Neuron (in vitro differentiated cells): ENCODE results near the gene FBXL14.
"Not testable (repeated sequence)": the region's sequence is repeated elsewhere in the genome, so short reads cannot be mapped to it uniquely, and the experiment has no call there.

ENCODE experiments used
- H2AFZ ChIP-seq: one replicate; pipeline ENCODE4 v1.6.1; 2013; ENCODE audit warnings: low read depth, mild to moderate bottlenecking, inconsistent platforms, low read length, moderate library complexity
- H3K27me3 ChIP-seq: one replicate; pipeline ENCODE4 v1.6.1; 2013; ENCODE audit warnings: low read length; ENCODE audit not compliant: insufficient read depth
- H3K36me3 ChIP-seq: one replicate; pipeline ENCODE4 v1.6.1; 2013; ENCODE audit warnings: low read length; ENCODE audit not compliant: insufficient read depth
- H3K4me1 ChIP-seq: one replicate; pipeline ENCODE4 v1.6.1; 2013; ENCODE audit warnings: low read length; ENCODE audit not compliant: insufficient read depth
- H3K4me3 ChIP-seq: 2 replicates; pipeline ENCODE4 v1.5.1; 2013; ENCODE audit warnings: mild to moderate bottlenecking, low read length, moderate library complexity
- H3K9me3 ChIP-seq: one replicate; pipeline ENCODE4 v1.6.1; 2013; ENCODE audit warnings: low read length

Gene FBXL14

GRCh38 chr12:1613860-1614259, 19.5 kb upstream of the FBXL14 start:
- peaks cover 2% of the 10 kb centered on the region for H3K27me3 ChIP-seq
- H3K36me3 ChIP-seq = no peaks in the 10 kb centered on the region
- H3K4me1 ChIP-seq = peaks cover 19% of the 10 kb centered on the region
- H2AFZ ChIP-seq = no peak overlapping the region
- no peaks in the 10 kb centered on the region for H3K9me3 ChIP-seq
- H3K4me3 ChIP-seq = no peak overlapping the region

- peaks cover 19% of the 10 kb centered on the region for H3K4me1 ChIP-seq
- H3K9me3 ChIP-seq = no peaks in the 10 kb centered on the region
- H3K27me3 ChIP-seq = peaks cover 2% of the 10 kb centered on the region
- H3K36me3 ChIP-seq = no peaks in the 10 kb centered on the region
- H2AFZ ChIP-seq = peak overlapping the region; percentile 27
- peak overlapping the region; percentile 4 for H3K4me3 ChIP-seq
These were observed 17.6 kb upstream of the FBXL14 start for GRCh38 chr12:1611803-1612572.

DNA sequence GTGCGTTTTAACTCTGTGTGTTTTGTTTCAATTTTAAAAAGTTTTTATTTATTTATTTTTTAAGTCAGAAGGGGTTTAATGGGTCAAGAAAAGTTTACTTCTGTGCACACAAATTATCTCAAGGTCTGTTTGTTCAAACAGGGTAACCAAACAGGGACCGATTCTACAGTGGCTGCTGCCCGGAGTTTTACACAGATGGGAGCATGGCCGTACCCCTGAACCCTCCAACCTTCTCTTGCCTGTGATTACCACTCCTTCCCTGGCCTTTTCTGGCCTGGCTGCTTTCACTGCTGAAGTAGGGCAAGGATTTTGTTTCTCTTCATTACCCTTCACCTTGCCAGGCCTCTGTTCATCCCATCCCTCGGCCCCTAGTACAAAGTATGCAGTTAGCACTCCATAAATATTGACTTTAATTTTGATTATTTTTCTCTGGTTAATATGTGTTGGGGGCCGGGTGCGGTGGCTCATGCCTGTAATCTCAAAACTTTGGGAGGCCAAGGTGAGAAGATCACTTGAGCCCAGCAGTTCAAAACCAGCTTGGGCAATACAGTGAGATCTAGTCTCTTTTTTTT, 15.8 kb upstream of the FBXL14 start:
- Histone ChIP-seq H3K9me3 (no peaks in the 10 kb centered on the region), H3K27me3 (peaks cover 2% of the 10 kb centered on the region), H3K4me1 (peaks cover 31% of the 10 kb centered on the region), H2AFZ (no peak overlapping the region), H3K4me3 (no peak overlapping the region), H3K36me3 (no peaks in the 10 kb centered on the region)

- H3K4me1 ChIP-seq = peaks cover 34% of the 10 kb centered on the region
- no peak overlapping the region for H3K4me3 ChIP-seq
- H3K27me3 ChIP-seq = peaks cover 3% of the 10 kb centered on the region
- no peaks in the 10 kb centered on the region for H3K36me3 ChIP-seq
- no peaks in the 10 kb centered on the region for H3K9me3 ChIP-seq
- no peak overlapping the region for H2AFZ ChIP-seq
These were observed 14.3 kb upstream of the FBXL14 start for GRCh38 chr12:1608713-1609119.

GRCh38 chr12:1607940-1608712, 13.7 kb upstream of the FBXL14 start:
- Histone ChIP-seq H3K4me3 (no peak overlapping the region), H3K36me3 (no peaks in the 10 kb centered on the region), H3K9me3 (no peaks in the 10 kb centered on the region), H3K4me1 (peaks cover 34% of the 10 kb centered on the region), H3K27me3 (peaks cover 8% of the 10 kb centered on the region), H2AFZ (no peak overlapping the region)

DNA sequence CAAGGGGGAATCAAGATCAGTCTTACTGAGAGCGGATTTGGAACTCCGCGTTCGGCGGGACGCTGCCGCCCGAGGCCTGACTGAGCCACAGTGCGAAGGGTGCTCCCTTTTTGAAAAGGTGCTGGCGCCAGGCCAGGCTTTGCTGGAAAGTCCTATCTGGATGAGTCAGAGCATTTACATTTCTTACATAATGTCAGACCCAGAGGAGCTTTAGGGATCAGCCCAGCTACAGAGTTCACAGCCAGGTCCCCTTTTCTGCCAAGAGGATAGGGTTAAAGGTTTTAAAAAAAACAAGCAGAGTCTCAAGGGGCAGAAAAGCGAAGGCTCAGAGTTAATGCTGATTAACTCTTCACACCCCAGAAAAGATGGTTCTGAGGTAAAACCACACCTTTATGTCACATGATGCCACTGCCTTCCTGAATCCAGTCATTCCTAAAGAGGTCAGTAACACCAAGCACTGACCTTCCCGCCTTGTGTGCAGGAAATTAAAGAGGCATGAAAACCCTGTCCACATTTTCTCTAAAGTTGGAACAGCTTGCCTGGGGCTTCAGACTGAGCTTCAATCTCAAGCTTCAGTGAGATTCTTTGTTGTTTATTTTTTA, 11.7 kb upstream of the FBXL14 start:
- H3K4me1 ChIP-seq = peaks cover 16% of the 10 kb centered on the region
- H3K27me3 ChIP-seq = peaks cover 8% of the 10 kb centered on the region
- no peaks in the 10 kb centered on the region for H3K9me3 ChIP-seq
- H3K4me3 ChIP-seq = peak overlapping the region; percentile 34
- H3K36me3 ChIP-seq = no peaks in the 10 kb centered on the region
- peak overlapping the region; percentile 21 for H2AFZ ChIP-seq

- Histone ChIP-seq H3K4me1 (peaks cover 15% of the 10 kb centered on the region), H3K36me3 (no peaks in the 10 kb centered on the region), H3K9me3 (no peaks in the 10 kb centered on the region), H2AFZ (peak overlapping the region; percentile 21), H3K27me3 (peaks cover 8% of the 10 kb centered on the region), H3K4me3 (peak overlapping the region; percentile 34)
These were observed 11.0 kb upstream of the FBXL14 start for GRCh38 chr12:1605129-1606020.

GRCh38 chr12:1604464-1604863, 10.1 kb upstream of the FBXL14 start:
- Histone ChIP-seq H2AFZ (no peak overlapping the region), H3K4me1 (peaks cover 15% of the 10 kb centered on the region), H3K36me3 (no peaks in the 10 kb centered on the region), H3K27me3 (peaks cover 8% of the 10 kb centered on the region), H3K9me3 (no peaks in the 10 kb centered on the region), H3K4me3 (no peak overlapping the region)

DNA sequence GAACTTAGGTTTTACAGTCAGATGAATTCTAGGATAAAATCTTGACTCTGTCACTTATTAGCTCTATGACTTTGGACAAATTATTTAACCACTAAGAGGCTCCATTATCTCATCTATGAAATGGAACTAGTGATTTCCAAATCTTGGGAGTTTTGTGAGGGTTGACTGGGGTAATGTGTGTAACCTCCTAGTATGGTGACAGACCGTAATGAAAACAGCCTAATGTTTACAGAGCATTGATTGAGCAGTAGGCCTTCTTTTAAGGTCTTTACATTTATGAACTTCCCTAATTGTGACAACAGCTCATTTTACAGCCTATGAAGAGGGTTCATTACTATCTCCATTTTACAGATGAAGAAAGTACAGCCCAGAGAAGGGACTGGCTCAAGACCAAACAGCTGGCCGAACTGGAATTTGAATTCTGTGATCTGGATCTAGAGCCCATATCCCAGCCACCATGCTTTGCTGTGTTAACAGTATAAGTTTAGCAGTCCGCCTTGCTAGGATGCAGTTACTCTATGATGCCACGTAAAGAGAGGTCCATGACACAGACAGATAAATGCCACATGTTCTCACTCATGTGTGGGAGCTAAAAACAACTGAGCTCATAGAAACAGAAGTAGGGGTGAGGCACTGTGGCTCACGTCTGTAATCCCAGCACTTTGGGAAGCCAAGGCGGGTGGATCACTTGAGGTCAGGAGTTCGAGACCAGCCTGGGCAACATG, 9.1 kb upstream of the FBXL14 start:
- Histone ChIP-seq H3K36me3 (no peaks in the 10 kb centered on the region), H3K27me3 (peaks cover 8% of the 10 kb centered on the region), H3K9me3 (no peaks in the 10 kb centered on the region), H3K4me3 (no peak overlapping the region), H2AFZ (no peak overlapping the region), H3K4me1 (peaks cover 15% of the 10 kb centered on the region)

DNA sequence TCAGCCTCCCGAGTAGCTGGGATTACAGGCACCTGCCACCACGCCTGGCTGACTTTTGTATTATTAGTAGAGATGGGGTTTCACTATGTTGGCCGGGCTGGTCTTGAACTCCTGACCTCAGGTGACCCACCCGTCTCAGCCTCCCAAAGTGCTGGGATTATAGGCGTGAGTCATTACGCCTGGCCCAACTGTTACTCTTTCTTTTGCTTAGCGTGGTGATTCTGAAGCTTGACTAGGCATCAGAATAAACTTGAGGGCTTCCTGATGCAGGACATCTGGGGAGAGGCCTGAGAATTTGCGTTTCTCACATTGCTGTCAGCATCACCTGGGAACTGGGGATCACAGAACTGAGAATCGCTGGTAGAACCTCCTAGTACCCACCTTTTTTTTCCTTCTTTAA, 8.3 kb upstream of the FBXL14 start:
- H3K4me3 ChIP-seq, H2AFZ ChIP-seq, H3K36me3 ChIP-seq, H3K27me3 ChIP-seq, H3K9me3 ChIP-seq: not testable (repeated sequence)
- peaks cover 15% of the 10 kb centered on the region for H3K4me1 ChIP-seq

- Histone ChIP-seq H3K4me1 (peaks cover 8% of the 10 kb centered on the region), H3K27me3 (peaks cover 5% of the 10 kb centered on the region), H2AFZ (no peak overlapping the region), H3K4me3 (no peak overlapping the region), H3K9me3 (no peaks in the 10 kb centered on the region), H3K36me3 (no peaks in the 10 kb centered on the region)
These were observed 4.4 kb upstream of the FBXL14 start for GRCh38 chr12:1598757-1599156.
